Measurements from ENCODE around the gene GTF3C4.

Gene GTF3C4, protein sequence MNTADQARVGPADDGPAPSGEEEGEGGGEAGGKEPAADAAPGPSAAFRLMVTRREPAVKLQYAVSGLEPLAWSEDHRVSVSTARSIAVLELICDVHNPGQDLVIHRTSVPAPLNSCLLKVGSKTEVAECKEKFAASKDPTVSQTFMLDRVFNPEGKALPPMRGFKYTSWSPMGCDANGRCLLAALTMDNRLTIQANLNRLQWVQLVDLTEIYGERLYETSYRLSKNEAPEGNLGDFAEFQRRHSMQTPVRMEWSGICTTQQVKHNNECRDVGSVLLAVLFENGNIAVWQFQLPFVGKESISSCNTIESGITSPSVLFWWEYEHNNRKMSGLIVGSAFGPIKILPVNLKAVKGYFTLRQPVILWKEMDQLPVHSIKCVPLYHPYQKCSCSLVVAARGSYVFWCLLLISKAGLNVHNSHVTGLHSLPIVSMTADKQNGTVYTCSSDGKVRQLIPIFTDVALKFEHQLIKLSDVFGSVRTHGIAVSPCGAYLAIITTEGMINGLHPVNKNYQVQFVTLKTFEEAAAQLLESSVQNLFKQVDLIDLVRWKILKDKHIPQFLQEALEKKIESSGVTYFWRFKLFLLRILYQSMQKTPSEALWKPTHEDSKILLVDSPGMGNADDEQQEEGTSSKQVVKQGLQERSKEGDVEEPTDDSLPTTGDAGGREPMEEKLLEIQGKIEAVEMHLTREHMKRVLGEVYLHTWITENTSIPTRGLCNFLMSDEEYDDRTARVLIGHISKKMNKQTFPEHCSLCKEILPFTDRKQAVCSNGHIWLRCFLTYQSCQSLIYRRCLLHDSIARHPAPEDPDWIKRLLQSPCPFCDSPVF

DNA sequence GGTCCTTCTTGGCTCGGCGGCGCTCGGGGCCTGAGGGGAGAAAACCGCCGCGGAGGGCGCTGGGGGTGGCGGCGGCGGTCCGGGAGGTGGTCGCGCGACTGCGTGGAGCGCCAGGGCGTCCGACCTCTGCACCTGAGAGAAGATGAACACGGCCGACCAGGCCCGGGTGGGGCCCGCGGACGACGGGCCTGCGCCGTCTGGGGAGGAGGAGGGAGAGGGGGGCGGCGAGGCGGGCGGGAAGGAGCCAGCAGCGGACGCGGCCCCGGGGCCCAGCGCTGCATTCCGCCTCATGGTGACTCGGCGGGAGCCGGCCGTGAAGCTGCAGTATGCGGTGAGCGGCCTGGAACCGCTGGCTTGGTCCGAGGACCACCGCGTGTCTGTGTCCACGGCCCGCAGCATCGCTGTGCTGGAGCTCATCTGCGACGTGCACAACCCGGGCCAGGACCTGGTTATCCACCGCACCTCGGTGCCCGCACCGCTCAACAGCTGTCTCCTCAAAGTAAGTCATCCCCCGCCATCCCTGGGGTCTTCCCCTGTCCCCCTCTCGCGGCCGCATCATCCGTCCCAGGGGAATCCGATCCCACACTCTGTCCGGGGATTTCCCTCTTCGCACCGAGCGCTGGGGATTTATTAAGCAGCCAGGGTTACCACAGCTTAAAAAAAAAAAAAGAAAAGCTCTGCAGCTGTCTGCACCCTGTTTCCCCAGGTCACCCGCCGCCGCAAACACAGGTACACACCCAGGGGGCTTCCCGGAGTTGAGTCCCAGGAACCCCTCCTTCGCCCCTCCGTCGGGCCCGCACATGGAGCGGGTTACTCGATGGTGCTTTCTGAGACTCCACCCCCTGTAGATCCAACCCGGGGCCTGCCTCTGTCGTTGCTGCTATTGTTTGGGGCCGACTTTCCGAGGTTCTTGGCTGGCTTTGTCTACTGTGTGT is at the start of gene GTF3C4:
Gene GTF3C4, plus strand, starts transcription at position 8 of the 935 bp plus-strand sequence. Its CDS starts 135 bp downstream, at position 143.
- TF ChIP-seq, protein P1, sequence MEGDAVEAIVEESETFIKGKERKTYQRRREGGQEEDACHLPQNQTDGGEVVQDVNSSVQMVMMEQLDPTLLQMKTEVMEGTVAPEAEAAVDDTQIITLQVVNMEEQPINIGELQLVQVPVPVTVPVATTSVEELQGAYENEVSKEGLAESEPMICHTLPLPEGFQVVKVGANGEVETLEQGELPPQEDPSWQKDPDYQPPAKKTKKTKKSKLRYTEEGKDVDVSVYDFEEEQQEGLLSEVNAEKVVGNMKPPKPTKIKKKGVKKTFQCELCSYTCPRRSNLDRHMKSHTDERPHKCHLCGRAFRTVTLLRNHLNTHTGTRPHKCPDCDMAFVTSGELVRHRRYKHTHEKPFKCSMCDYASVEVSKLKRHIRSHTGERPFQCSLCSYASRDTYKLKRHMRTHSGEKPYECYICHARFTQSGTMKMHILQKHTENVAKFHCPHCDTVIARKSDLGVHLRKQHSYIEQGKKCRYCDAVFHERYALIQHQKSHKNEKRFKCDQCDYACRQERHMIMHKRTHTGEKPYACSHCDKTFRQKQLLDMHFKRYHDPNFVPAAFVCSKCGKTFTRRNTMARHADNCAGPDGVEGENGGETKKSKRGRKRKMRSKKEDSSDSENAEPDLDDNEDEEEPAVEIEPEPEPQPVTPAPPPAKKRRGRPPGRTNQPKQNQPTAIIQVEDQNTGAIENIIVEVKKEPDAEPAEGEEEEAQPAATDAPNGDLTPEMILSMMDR (IDR thresholded peaks at IDR 0.05; ENCODE audit: insufficient read depth, low read length, poor library complexity, severe bottlenecking) = no peak
- TF ChIP-seq EZH2phosphoT487 (conservative IDR thresholded peaks at IDR 0.05; ENCODE audit: low read length) = no peak
- Histone ChIP-seq H3K9ac (ENCODE audit: low read length) (peak within 1 kb of the TSS; percentile 94), H3K9me3 (ENCODE audit: insufficient read depth, low read length) (no peaks in the 10 kb centered on the region), H3F3A (ENCODE audit: insufficient read depth) (peaks cover 18% of the 10 kb centered on the region), H3K27ac (ENCODE audit: low read depth, low read length) (peak within 1 kb of the TSS; percentile 88), H4K20me1 (ENCODE audit: low read depth, low read length) (peaks cover 8% of the 10 kb centered on the region; the same call in 1 of the 2 replicates), H3K4me2 (ENCODE audit: low read depth, low read length, poor library complexity, severe bottlenecking) (peak within 1 kb of the TSS; percentile 76), H3K36me3 (ENCODE audit: low read length) (no peaks in the 10 kb centered on the region), H3K79me2 (ENCODE audit: insufficient read depth, low read length) (peaks cover 91% of the 10 kb centered on the region), H3K4me3 (ENCODE audit: insufficient read depth, low read length, poor library complexity, severe bottlenecking) (peak within 1 kb of the TSS; percentile 97), H3K9me2 (replicated peaks; ENCODE audit: insufficient read depth, low read length) (no peaks in the 10 kb centered on the region), H3K27me3 (ENCODE audit: low read length) (no peaks in the 10 kb centered on the region), H2AFZ (ENCODE audit: low read depth, low read length, severe bottlenecking) (peak within 1 kb of the TSS; percentile 98)

DNA sequence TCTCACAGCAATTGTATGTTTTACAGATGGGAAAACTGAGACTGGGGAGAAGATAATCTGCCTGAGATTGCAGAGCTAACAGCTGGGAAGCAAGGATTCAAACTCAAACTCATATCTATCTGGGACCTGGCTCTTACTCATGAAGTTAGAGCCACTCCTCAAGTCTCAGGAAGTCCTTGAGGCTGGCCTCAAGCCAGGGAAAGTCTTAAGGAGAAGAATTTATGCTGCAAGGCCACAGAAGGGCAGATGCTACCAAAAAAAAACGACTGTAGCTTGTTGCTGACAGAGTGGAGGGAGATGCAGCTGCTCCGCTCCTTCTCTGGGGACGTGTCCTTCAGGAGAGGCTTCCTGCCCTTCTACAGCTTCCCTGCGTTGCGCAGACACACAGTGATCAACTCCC is 48.1 kb upstream of the GTF3C4 start:
- no peak overlapping the region for H3K9ac ChIP-seq (ENCODE audit: low read length)
- H3K27me3 ChIP-seq (ENCODE audit: low read length) = no peaks in the 10 kb centered on the region
- no peaks in the 10 kb centered on the region for H3K79me2 ChIP-seq (ENCODE audit: insufficient read depth, low read length)
- H3F3A ChIP-seq (ENCODE audit: insufficient read depth) = no peaks in the 10 kb centered on the region
- peaks cover 3% of the 10 kb centered on the region; the same call in 1 of the 2 replicates for H3K36me3 ChIP-seq (ENCODE audit: low read length)
- H3K27ac ChIP-seq (ENCODE audit: low read depth, low read length) = no peak overlapping the region
- no peak overlapping the region for H2AFZ ChIP-seq (ENCODE audit: low read depth, low read length, severe bottlenecking)
- H3K9me2 ChIP-seq (replicated peaks; ENCODE audit: insufficient read depth, low read length) = no peaks in the 10 kb centered on the region
- no peak overlapping the region for H3K4me2 ChIP-seq (ENCODE audit: low read depth, low read length, poor library complexity, severe bottlenecking)
- H3K9me3 ChIP-seq (ENCODE audit: insufficient read depth, low read length) = no peaks in the 10 kb centered on the region
- H3K4me3 ChIP-seq (ENCODE audit: insufficient read depth, low read length, poor library complexity, severe bottlenecking) = no peak overlapping the region
- no peaks in the 10 kb centered on the region for H4K20me1 ChIP-seq (ENCODE audit: low read depth, low read length)
- TF ChIP-seq, protein P1 (IDR thresholded peaks at IDR 0.05; ENCODE audit: insufficient read depth, low read length, poor library complexity, severe bottlenecking) = no peak
- no peak for TF ChIP-seq EZH2phosphoT487 (conservative IDR thresholded peaks at IDR 0.05; ENCODE audit: low read length)

DNA sequence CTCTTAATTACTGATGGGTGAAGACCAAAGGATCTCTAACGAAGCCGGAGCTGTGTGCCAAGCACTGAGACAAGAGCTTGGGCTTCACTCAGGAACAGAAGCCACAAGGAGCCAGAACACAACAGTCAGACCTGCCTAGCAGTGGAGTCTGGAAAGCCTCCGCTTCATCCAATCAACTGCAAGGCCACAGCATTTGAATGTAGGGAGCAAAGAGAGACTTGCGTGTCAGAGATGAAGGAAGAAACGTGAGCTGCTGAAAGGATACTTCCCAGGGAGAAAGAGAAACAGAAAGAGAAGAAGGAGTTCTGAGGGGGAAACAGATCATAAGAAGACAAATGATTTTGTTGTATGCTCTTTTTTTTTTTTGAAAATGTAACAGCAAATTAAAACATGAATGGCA is 44.0 kb upstream of the GTF3C4 start:
- no peaks in the 10 kb centered on the region; the same call in 1 of the 2 replicates for H3K36me3 ChIP-seq (ENCODE audit: low read length)
- H3K79me2 ChIP-seq (ENCODE audit: insufficient read depth, low read length) = no peaks in the 10 kb centered on the region
- no peak overlapping the region for H3K27ac ChIP-seq (ENCODE audit: low read depth, low read length)
- H4K20me1 ChIP-seq (ENCODE audit: low read depth, low read length) = no peaks in the 10 kb centered on the region
- no peak overlapping the region for H2AFZ ChIP-seq (ENCODE audit: low read depth, low read length, severe bottlenecking)
- H3K4me3 ChIP-seq (ENCODE audit: insufficient read depth, low read length, poor library complexity, severe bottlenecking) = no peak overlapping the region
- H3F3A ChIP-seq (ENCODE audit: insufficient read depth) = no peaks in the 10 kb centered on the region
- no peaks in the 10 kb centered on the region for H3K9me3 ChIP-seq (ENCODE audit: insufficient read depth, low read length)
- H3K9ac ChIP-seq (ENCODE audit: low read length) = no peak overlapping the region
- TF ChIP-seq, protein P1 (IDR thresholded peaks at IDR 0.05; ENCODE audit: insufficient read depth, low read length, poor library complexity, severe bottlenecking) = no peak
- no peak for TF ChIP-seq EZH2phosphoT487 (conservative IDR thresholded peaks at IDR 0.05; ENCODE audit: low read length)
- no peaks in the 10 kb centered on the region for H3K9me2 ChIP-seq (replicated peaks; ENCODE audit: insufficient read depth, low read length)
- H3K4me2 ChIP-seq (ENCODE audit: low read depth, low read length, poor library complexity, severe bottlenecking) = no peak overlapping the region
- no peaks in the 10 kb centered on the region for H3K27me3 ChIP-seq (ENCODE audit: low read length)

Measured in SU-DHL-6 (cell line).